ENCODE results near the gene ADAP2.
A peak's percentile ranks its signal among the peaks of the same experiment; 100 is the strongest.
"Not testable (repeated sequence)": the region's sequence is repeated elsewhere in the genome, so short reads cannot be mapped to it uniquely, and the experiment has no call there.

The ADAP2 gene

DNA sequence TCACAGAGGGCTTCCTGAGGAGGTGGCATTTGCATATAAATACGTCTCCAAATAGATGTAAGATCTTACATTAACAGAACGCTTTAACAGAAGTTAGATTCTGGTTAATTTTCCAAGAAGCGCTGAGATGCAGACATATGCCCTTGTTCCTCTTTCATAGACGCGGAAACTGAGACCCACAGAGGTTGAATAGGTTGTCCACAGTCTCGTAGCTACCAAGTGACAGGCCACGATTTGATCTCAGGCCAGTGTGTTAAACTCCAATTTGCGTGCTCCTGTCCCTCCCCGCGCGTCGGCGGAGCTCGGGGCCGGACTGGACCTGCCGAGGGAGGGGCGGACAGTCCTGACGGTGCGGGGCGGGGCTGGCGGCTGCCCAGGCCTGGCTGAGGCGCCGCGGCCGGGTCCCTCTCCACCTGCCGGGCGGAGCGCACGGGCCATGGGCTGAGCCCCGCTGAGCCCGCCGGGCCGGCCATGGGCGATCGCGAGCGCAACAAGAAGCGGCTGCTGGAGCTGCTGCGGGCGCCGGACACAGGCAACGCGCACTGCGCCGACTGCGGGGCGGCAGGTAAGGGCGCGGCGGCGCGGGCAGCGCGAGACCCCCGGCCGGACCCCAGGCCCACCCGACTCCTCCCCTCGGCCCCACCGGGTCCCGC lies at the start of gene ADAP2:
TSS of gene ADAP2 (plus strand) at position 402 of the 653 bp plus-strand sequence. CDS start at position 472, 70 bp downstream.
- no peak for DNase-seq

DNA sequence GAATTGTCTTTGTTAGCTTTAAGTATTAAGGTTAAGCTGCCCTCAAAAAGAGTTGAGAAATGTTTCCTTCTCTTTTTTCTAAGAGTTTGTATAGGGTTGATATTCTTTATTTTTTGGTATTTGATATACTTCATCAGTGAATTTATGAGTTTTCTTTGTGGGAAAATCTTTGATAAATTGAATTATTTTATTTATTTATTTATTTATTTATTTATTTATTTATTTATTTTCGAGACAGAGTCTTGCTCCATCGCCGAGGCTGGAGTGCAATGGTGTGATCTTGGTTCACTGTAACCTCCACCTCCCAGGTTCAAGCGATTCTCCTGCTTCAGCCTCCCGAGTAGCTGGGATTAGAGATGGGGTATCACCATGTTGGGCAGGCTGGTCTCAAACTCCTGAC lies 35.6 kb upstream of the ADAP2 start:
- DNase-seq: no peak

GRCh38 chr17:30894236-30894635 lies 27.5 kb upstream of the ADAP2 start:
- no peak for DNase-seq

DNA sequence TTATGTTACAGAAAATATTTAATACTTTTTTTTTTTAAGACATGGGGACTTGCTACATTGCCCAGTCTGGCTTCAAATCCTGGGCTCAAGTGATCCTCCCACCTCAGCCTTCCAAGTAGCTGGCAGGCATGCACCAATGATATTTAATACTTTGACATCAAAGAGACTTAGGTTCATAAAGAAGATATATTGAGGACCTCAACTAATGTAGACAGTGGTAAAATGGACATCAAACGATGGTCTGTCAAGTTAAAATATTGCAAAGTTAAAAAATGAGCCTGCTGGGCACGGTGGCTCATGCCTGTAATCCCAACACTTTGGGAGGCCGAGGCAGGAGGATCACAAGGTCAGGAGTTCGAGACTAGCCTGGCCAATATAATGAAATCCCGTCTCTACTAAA lies 24.4 kb upstream of the ADAP2 start:
- no peak for DNase-seq

DNA sequence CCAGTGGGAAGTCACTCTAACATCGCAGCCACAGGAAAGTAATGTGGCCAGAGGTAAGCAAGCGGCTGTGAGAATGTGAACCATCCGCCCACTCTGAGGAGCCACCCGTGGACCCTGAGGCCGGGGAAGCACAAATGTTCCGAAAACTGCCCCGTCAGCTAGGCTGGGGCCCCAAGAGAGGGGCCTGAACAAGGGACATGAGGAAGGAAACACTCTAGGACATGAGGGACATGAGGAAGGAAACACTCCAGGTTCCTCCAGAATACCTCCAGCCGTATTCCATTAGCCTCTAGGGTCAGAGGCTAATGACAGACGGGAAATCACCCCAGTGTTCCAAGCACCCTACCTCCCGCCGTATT lies 16.0 kb upstream of the ADAP2 start:
- no peak for DNase-seq

- peak; percentile 92 for DNase-seq
These were observed 15.4 kb upstream of the ADAP2 start, which contains the start of gene TEFM for GRCh38 chr17:30906101-30906911. TEFM (minus strand) TSS chr17:30906238; CDS start chr17:30906198, 40 bp downstream.

- DNase-seq: no peak
These were observed 12.9 kb upstream of the ADAP2 start for GRCh38 chr17:30908717-30909420.

DNA sequence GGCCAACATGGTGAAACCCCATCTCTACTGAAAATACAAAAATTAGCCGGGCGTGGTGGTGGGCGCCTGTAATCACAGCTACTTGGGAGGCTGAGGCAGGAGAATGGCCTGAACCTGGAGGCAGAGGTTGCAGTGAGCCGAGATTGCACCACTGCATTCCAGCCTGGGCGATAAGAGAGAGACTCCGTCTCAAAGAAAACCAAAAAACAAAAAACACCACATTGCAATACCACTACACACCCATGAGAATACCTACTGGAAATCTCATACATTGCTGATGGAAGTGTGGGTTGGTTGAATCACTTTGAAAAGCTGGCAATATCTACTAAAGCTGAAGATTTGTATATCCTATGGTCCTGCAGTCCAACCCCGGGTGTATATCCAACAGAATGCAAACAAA lies 11.6 kb upstream of the ADAP2 start:
- not testable (repeated sequence) for DNase-seq

DNA sequence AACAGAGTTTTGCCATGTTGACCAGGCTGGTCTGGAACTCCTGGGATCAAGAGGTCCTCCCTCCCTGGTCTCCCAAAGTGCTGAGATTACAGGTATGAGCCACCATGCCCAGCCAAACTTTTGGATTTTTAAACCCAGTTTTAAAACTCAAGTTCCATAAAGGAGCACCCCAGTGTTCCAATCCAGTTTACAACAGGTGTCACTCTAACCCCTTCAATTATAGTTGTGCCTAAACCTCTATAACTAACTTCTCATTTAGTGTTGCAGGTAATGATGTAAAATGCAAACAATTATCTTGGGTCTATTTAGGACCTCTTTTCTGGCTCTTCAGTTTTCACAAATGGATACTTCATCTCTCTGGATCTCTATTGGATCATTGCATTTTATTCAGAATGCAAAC lies 7.8 kb upstream of the ADAP2 start:
- DNase-seq: no peak

DNA sequence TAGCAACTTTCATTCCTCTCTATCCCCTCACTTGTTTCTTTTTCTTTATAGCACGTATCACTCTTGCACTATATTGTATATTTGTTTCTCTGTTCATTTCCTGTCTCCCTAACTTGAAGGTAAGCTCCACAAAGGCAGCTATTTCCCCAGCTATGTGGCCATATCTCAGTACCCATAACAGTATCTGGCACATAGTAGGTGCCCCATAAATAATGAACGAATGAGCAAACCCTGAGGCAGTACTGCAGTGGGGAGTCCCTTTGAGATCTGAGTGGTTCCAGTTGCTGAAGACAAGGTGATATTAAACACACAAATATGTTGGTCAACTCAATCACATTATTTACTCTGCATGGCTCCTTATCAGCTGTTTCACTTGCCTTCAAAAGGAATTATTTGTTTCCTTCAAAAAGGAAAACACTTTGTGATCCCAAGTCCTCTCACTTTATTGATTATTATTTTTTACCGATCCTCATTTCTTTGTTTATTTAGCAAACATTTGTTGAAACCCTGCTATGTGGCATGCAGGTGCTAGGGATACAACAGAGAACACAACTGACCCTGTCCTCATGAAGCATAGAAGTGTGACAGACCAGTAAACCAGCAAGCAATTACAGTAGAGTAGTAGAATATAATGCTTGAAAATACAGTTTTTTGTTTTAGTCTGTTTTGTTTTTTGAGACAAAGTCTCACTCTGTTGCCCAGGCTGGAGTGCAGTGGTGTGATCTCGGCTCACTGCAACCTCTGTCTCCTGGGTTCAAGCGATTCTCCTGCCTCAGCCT lies 5.7 kb upstream of the ADAP2 start:
- DNase-seq: no peak

- DNase-seq: no peak
These were observed 4.7 kb upstream of the ADAP2 start for GRCh38 chr17:30917050-30917449.

- DNase-seq: no peak
These were observed 1.5 kb upstream of the ADAP2 start for GRCh38 chr17:30920282-30920681.

- no peak for DNase-seq
These were observed 832 bp upstream of the ADAP2 start for GRCh38 chr17:30920683-30921543.

- DNase-seq: no peak
These were observed 688 bp downstream of the ADAP2 start for GRCh38 chr17:30922235-30923030.

- no peak for DNase-seq
These were observed 2.6 kb downstream of the ADAP2 start for GRCh38 chr17:30924341-30924740.

DNA sequence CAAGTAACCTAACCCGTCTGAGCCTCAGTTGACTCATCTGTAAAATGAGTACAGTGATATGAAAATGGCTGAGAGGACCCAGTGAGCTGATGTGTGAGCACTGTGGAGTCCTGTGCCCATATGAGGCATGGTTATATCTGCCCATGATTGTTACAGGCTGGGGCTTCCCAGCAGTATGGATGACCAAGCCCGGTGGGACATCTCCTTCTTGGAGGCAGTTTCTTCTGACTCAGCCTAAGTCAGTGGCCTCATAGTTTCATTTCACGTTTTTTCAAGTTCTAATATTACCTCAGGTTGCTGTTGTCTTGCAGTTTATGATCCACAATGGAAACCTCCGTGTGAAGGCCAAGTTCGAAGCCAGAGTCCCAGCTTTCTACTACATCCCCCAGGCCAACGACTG lies 4.8 kb downstream of the ADAP2 start:
- DNase-seq: no peak

GRCh38 chr17:30927756-30928155 lies 6.0 kb downstream of the ADAP2 start:
- DNase-seq: no peak

DNA sequence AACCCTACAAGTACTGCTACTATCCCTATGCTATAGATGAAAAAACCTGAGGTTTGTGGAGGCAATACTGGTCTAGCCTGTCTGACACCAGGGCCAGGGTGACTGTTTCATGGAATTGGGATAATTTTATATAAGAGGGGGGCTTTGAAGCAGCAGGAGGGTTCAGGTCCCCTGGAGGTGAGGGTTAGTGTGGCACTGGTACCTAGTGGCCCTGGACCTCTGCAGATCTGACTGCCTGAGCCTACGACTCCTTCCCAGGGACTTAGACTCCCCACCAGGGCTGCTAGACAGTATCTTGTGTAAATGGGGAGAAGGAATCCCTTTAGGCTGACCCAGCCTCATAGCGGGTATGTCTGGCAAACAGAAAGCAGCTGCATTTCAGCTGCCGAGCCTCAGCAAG lies 6.8 kb downstream of the ADAP2 start:
- no peak for DNase-seq

DNA sequence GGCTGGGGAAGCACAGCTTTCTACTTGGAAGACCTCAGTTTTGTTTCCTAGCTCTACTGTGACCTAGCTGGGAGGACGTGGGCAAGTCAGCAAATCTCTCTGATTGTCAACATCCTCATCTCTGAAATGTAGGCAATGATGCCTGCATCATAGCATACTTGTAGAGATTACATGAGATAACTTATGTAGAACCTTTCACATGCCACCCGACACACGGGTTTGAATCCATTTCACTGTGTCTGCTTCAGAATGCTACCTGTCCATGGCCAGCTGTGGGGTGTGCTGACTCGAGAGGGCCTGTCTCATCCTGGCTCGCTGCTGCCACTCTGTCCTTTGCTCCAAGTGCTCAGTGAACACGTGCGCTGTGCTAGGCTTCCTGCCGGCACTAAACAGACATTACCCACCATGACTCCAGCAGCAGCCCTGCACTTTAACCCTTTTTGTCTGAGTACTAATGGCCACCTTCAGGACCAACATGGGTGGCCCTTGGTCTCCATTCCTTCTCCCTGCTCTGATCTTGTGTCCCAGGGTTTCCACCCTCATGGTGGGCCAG lies 7.4 kb downstream of the ADAP2 start:
- DNase-seq: no peak

GRCh38 chr17:30929861-30930260 lies 8.1 kb downstream of the ADAP2 start:
- not testable (repeated sequence) for DNase-seq

DNA sequence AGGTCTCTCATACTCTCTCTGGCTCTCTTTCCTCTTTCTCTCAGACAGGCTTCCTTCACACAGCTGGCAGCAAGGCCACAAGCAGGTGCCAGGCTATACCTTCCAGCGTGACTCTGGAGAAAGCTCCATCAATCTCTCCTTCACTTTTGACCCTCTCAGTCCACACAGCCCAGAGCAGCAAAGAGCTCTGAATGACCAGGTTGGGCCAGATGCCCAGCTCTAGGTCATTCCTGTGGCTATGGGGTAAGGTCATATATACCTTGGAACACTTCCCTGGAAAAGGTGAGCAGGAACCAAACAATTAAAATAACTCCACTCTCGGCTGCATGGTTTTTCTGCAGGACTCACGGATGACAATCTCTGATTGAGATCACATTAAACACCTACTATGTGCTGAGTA lies 8.8 kb downstream of the ADAP2 start:
- DNase-seq: no peak
